ENCODE data around the gene SDK2. TPM values are rescaled to one million over a fixed set of nuclear protein-coding genes. Genes with fewer than 3 reads are reported as not detected.

Gene SDK2
- total and polyA plus RNA-seq, 8 donors: 0.04 to 0.31 (median 0.17) TPM

DNA sequence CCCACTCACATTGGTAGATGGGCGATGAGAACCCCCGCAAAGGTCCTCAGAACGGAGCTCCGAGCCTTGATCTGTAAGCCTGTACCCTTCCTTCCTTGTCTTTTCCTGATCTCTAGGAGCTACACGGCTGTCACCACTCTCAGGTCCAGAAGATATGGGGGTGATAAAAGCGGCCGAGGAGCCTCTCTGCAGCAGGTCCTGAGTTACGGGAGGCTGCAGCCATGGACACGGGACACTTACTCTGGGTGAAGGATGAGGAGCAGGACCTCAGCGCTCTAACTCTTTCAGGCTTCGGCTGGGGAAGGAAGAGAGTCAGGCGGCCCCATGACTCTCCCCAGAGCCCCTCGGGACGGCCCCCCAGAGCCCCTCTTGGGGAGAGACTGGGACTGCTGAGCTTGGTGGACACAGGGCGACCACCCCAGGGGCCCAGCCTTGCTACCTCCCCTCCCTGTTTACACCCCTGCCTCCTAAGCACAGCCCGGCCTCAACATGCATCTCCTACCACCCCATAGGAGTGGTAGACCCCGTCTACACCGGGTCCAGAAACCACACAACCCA lies 74.4 kb downstream of the SDK2 start:
- intact Hi-C loops (cut with DNase I): no loop called here
- H3K36me3 ChIP-seq: no peaks in the 10 kb centered on the region
- no peaks in the 10 kb centered on the region for H3K9me3 ChIP-seq
- WGBS, 2 donors: 48 to 57% methylated on average over 18 of the region's 18 CpGs
- no peaks in the 10 kb centered on the region for H3K4me1 ChIP-seq
- no peak for TF ChIP-seq CTCF (IDR thresholded peaks at IDR 0.05)
- no peak for ATAC-seq
- no peak overlapping the region for H3K4me3 ChIP-seq
- no peak overlapping the region for H3K27ac ChIP-seq
- H3K27me3 ChIP-seq: no peaks in the 10 kb centered on the region
- no peak for DNase-seq
- no peak for FAIRE-seq

GRCh38 chr17:73568934-73569333 lies 75.3 kb downstream of the SDK2 start:
- no peak for ATAC-seq
- Histone ChIP-seq H3K36me3 (no peaks in the 10 kb centered on the region), H3K4me1 (no peaks in the 10 kb centered on the region), H3K27ac (no peak overlapping the region), H3K9me3 (no peaks in the 10 kb centered on the region), H3K27me3 (no peaks in the 10 kb centered on the region), H3K4me3 (no peak overlapping the region)
- intact Hi-C loops (cut with DNase I): no loop called here
- no peak for TF ChIP-seq CTCF (IDR thresholded peaks at IDR 0.05)
- no peak for FAIRE-seq
- WGBS, 2 donors: 86 to 95% methylated on average over 3 of the region's 3 CpGs
- DNase-seq: no peak

GRCh38 chr17:73566905-73567782 lies 77.1 kb downstream of the SDK2 start:
- ATAC-seq (no peak), DNase-seq (no peak), FAIRE-seq (no peak)
- intact Hi-C loops (cut with DNase I): no loop called here
- no peak for TF ChIP-seq CTCF (IDR thresholded peaks at IDR 0.05)
- Histone ChIP-seq H3K36me3 (no peaks in the 10 kb centered on the region), H3K9me3 (no peaks in the 10 kb centered on the region), H3K4me3 (no peak overlapping the region), H3K27me3 (no peaks in the 10 kb centered on the region), H3K4me1 (no peaks in the 10 kb centered on the region), H3K27ac (no peak overlapping the region)
- 64 to 66% methylated on average over 11 of the region's 11 CpGs for WGBS, 2 donors

- Histone ChIP-seq H3K27ac (no peak overlapping the region), H3K4me1 (no peaks in the 10 kb centered on the region), H3K4me3 (no peak overlapping the region), H3K36me3 (no peaks in the 10 kb centered on the region), H3K9me3 (no peaks in the 10 kb centered on the region), H3K27me3 (no peaks in the 10 kb centered on the region)
- 91 to 95% methylated on average over 2 of the region's 2 CpGs for WGBS, 2 donors
- DNase-seq (no peak), ATAC-seq (no peak), FAIRE-seq (no peak)
- no peak for TF ChIP-seq CTCF (IDR thresholded peaks at IDR 0.05)
- intact Hi-C loops (cut with DNase I): no loop called here
Observed at GRCh38 chr17:73564843-73565242, 79.4 kb downstream of the SDK2 start.

- DNase-seq (no peak), FAIRE-seq (no peak), ATAC-seq (no peak)
- H3K27me3 ChIP-seq: no peaks in the 10 kb centered on the region
- intact Hi-C loops (cut with DNase I): no loop called here
- WGBS, 2 donors: 66 to 78% methylated on average over 9 of the region's 9 CpGs
- H3K9me3 ChIP-seq: no peaks in the 10 kb centered on the region
- no peaks in the 10 kb centered on the region for H3K4me1 ChIP-seq
- no peaks in the 10 kb centered on the region for H3K36me3 ChIP-seq
- no peak overlapping the region for H3K4me3 ChIP-seq
- no peak for TF ChIP-seq CTCF (IDR thresholded peaks at IDR 0.05)
- H3K27ac ChIP-seq: no peak overlapping the region
Observed at GRCh38 chr17:73562896-73563295, 81.3 kb downstream of the SDK2 start.
